HEK293 (cell line): ENCODE data around the gene DAAM1.

Source experiments
- CTCF ChIP-seq: fragments of 450-650 bp; formaldehyde crosslinking; IDR thresholded peaks from 2 replicates; pipeline ENCODE4 v1.5.1; 2016; ENCODE audit warnings: missing biosample characterization, missing genetic modification characterization
- ZBTB17 ChIP-seq: fragments of 450-650 bp; formaldehyde crosslinking; IDR thresholded peaks from 2 replicates; pipeline ENCODE4 v1.5.1; 2016; ENCODE audit warnings: missing biosample characterization, missing genetic modification characterization

- no peak for TF ChIP-seq CTCF (tag by site-specific recombination)
- TF ChIP-seq ZBTB17 (tag by site-specific recombination) = no peak
These were observed 87.2 kb downstream of the DAAM1 start for GRCh38 chr14:59275668-59276067.
